ENCODE measurements around the gene VAV2. TPM values are rescaled to one million over a fixed set of nuclear protein-coding genes. Genes with fewer than 3 reads are reported as not detected.

Gene VAV2
- total RNA-seq, 3 donors from 2014 or later (not counting 1 experiment from before 2014, with no cell fraction given) = 3.9 to 5.1 (median 4.8) TPM

- Histone ChIP-seq H3K9me3 (ENCODE audit: control insufficient read depth, insufficient read depth, low read length) (no peaks in the 10 kb centered on the region), H3K4me1 (ENCODE audit: control insufficient read depth, insufficient read depth, low read length) (no peaks in the 10 kb centered on the region), H3K4me3 (ENCODE audit: low read length) (no peak overlapping the region), H3K36me3 (ENCODE audit: control insufficient read depth, insufficient read depth, low read length) (peaks cover 34% of the 10 kb centered on the region), H3K27me3 (ENCODE audit: control insufficient read depth, insufficient read depth, low read length) (no peaks in the 10 kb centered on the region), H3K27ac (ENCODE audit: low read length) (no peak overlapping the region)
- Mint-ChIP-seq H3K9me3 (no peaks in the 10 kb centered on the region), H3K4me3 (no peak overlapping the region), H3K27me3 (ENCODE audit: low read depth in 2 of 2) (no peaks in the 10 kb centered on the region), H3K36me3 (peaks cover 6% of the 10 kb centered on the region), H3K4me1 (peaks cover 0 to 4% of the 10 kb centered on the region in 2 donors), H3K27ac (peak overlapping the region in 1 of 2 donors; percentile 10)
- DNase-seq = no peak
- intact Hi-C loops (cut with micrococcal nuclease) = no loop called here
- TF ChIP-seq, protein P1, sequence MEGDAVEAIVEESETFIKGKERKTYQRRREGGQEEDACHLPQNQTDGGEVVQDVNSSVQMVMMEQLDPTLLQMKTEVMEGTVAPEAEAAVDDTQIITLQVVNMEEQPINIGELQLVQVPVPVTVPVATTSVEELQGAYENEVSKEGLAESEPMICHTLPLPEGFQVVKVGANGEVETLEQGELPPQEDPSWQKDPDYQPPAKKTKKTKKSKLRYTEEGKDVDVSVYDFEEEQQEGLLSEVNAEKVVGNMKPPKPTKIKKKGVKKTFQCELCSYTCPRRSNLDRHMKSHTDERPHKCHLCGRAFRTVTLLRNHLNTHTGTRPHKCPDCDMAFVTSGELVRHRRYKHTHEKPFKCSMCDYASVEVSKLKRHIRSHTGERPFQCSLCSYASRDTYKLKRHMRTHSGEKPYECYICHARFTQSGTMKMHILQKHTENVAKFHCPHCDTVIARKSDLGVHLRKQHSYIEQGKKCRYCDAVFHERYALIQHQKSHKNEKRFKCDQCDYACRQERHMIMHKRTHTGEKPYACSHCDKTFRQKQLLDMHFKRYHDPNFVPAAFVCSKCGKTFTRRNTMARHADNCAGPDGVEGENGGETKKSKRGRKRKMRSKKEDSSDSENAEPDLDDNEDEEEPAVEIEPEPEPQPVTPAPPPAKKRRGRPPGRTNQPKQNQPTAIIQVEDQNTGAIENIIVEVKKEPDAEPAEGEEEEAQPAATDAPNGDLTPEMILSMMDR (IDR thresholded peaks at IDR 0.05) = no peak
- 83% methylated on average over 37 of the region's 40 CpGs for WGBS (ENCODE audit: insufficient coverage)
- no peak for ATAC-seq
Measured at GRCh38 chr9:134032456-134033222, 40.5 kb upstream of the VAV2 start.

GRCh38 chr9:134031783-134032182 is 39.7 kb upstream of the VAV2 start:
- peaks cover 6% of the 10 kb centered on the region for H3K36me3 Mint-ChIP-seq

GRCh38 chr9:134030821-134031470 is 38.8 kb upstream of the VAV2 start:
- Histone ChIP-seq H3K27me3 (ENCODE audit: control insufficient read depth, insufficient read depth, low read length) (no peaks in the 10 kb centered on the region), H3K4me1 (ENCODE audit: control insufficient read depth, insufficient read depth, low read length) (peaks cover 5% of the 10 kb centered on the region), H3K36me3 (ENCODE audit: control insufficient read depth, insufficient read depth, low read length) (peaks cover 28% of the 10 kb centered on the region), H3K27ac (ENCODE audit: low read length) (no peak overlapping the region), H3K4me3 (ENCODE audit: low read length) (no peak overlapping the region), H3K9me3 (ENCODE audit: control insufficient read depth, insufficient read depth, low read length) (no peaks in the 10 kb centered on the region)
- Mint-ChIP-seq H3K4me1 (peaks cover 2 to 4% of the 10 kb centered on the region in 2 donors), H3K27me3 (ENCODE audit: low read depth in 2 of 2) (no peaks in the 10 kb centered on the region), H3K27ac (no peak overlapping the region), H3K4me3 (no peak overlapping the region), H3K36me3 (peaks cover 6% of the 10 kb centered on the region), H3K9me3 (no peaks in the 10 kb centered on the region)
- WGBS (ENCODE audit: insufficient coverage) = 93% methylated on average over 29 of the region's 29 CpGs
- TF ChIP-seq, protein P1 (IDR thresholded peaks at IDR 0.05) = no peak
- ATAC-seq = no peak
- intact Hi-C loops (cut with micrococcal nuclease) = no loop called here
- DNase-seq = no peak

More at GRCh38 chr9:134031783-134032182, 39.7 kb upstream of the VAV2 start:
- no peaks in the 10 kb centered on the region for H3K27me3 Mint-ChIP-seq (ENCODE audit: low read depth in 2 of 2)
- no peak overlapping the region for H3K27ac Mint-ChIP-seq
- DNase-seq (no peak), ATAC-seq (no peak)
- Histone ChIP-seq H3K4me3 (ENCODE audit: low read length) (no peak overlapping the region), H3K27ac (ENCODE audit: low read length) (no peak overlapping the region), H3K27me3 (ENCODE audit: control insufficient read depth, insufficient read depth, low read length) (no peaks in the 10 kb centered on the region), H3K4me1 (ENCODE audit: control insufficient read depth, insufficient read depth, low read length) (no peaks in the 10 kb centered on the region), H3K36me3 (ENCODE audit: control insufficient read depth, insufficient read depth, low read length) (peaks cover 34% of the 10 kb centered on the region), H3K9me3 (ENCODE audit: control insufficient read depth, insufficient read depth, low read length) (no peaks in the 10 kb centered on the region)
- H3K4me1 Mint-ChIP-seq = peaks cover 0 to 4% of the 10 kb centered on the region in 2 donors
- TF ChIP-seq, protein P1 (IDR thresholded peaks at IDR 0.05) = no peak
- H3K9me3 Mint-ChIP-seq = no peaks in the 10 kb centered on the region
- no peak overlapping the region for H3K4me3 Mint-ChIP-seq
- intact Hi-C loops (cut with micrococcal nuclease) = no loop called here
- WGBS (ENCODE audit: insufficient coverage) = 94% methylated on average over 13 of the region's 14 CpGs
